Smooth muscle cell of the pulmonary artery (primary cell): Measurements from ENCODE around the gene PDGFB. TPM values are rescaled to one million over a fixed set of nuclear protein-coding genes. Genes with fewer than 3 reads are reported as not detected.

ENCODE experiments used
- total RNA-seq: library from RNA; depleted of rRNA; stranded (reverse); fragments of >200 nt; gene quantifications from 2 replicates; pipeline ENCODE4 v1.2.3, GENCODE V29; 2014

Gene PDGFB
- 0.33 and 0.40 TPM in 2 replicates for total RNA-seq

DNA sequence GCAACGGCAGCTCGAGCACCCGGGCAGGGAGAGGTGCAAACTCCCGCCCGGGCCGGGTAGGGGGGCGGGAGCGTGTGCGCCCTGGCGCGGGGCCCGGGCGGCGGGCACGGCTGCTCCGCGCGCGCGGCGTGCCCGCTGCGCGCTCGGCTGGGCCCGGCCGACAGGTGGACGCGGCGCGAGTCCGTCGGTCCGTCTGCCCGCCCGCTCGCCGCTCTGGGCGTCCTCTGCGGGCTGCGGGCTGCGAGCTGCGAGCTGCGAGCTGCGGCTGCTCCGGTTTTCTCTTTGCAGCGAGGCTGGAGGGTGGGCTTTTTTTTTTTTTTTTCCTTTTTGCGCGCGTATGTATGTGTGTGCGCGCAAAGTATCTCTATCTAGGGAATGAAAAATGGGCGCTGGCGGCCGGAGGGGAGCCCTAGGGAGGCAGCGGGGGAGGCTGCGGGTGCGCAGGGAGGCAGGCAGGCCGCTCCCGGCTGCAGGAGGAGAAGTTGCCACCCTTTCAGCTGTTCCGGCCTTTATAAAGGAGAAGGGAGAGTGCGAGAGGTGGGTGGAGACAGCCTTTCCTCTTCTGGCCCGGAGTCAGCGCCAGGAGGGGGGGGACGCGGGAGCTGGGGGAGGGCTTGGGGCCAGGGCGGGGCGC, at the start of gene PDGFB:
Gene PDGFB, minus strand, starts transcription at position 487 of the 634 bp plus-strand sequence. CDS start 1,019 bp downstream, outside the sequence.

Other genes with a start within 250 kb of the PDGFB start
- gene APOBEC3C, start 230.7 kb downstream of the PDGFB start, total RNA-seq: 13.1 and 15.0 TPM in 2 replicates
- gene APOBEC3D, start 223.9 kb downstream of the PDGFB start, total RNA-seq: 1.4 and 1.6 TPM in 2 replicates
- 6.3 and 7.6 TPM in 2 replicates for gene APOBEC3F, start 204.1 kb downstream of the PDGFB start, total RNA-seq
- 3.8 and 16.2 TPM in 2 replicates for gene APOBEC3G, start 167.7 kb downstream of the PDGFB start, total RNA-seq
- gene APOBEC3H, start 147.7 kb downstream of the PDGFB start, total RNA-seq: 0.98 TPM in 1 of 2 replicates, not detected in the other
- 8.2 and 9.5 TPM in 2 replicates for gene CBX7, start 92.3 kb downstream of the PDGFB start, total RNA-seq
- 2,172 and 2,387 TPM in 2 replicates for gene RPL3, start 74.6 kb upstream of the PDGFB start, total RNA-seq
- gene SYNGR1, start 105.0 kb upstream of the PDGFB start, total RNA-seq: 7.2 and 14.8 TPM in 2 replicates
- gene TAB1, start 154.8 kb upstream of the PDGFB start, total RNA-seq: 19.2 and 21.0 TPM in 2 replicates
- gene MGAT3, start 212.0 kb upstream of the PDGFB start, total RNA-seq: 1.3 and 4.2 TPM in 2 replicates